Measurements from ENCODE around the gene JARID2.

GRCh38 chr6:15453622-15454021, 207.8 kb downstream of the JARID2 start:
- TF ChIP-seq GATA3 (IDR thresholded peaks at IDR 0.05; ENCODE audit: low read depth, low read length) (no peak), GATA2 (IDR thresholded peaks at IDR 0.05; ENCODE audit: low read depth, low read length) (no peak)

All from SH-SY5Y (cell line).